OCI-LY3 (cell line): ENCODE measurements around the gene CACNA2D3.

Source experiments
- H2AFZ ChIP-seq: fragments of 200-600, 300-600 bp; shearing (Covaris generic); 2 replicates; pipeline ENCODE4 v1.6.0; 2014; ENCODE audit warnings: antibody characterized with exemption, low read depth, low read length
- H3K27ac ChIP-seq: fragments of 200-600, 300-600 bp; sonication (generic); 2 replicates; pipeline ENCODE4 v1.5.1; 2014; ENCODE audit warnings: mild to moderate bottlenecking, low read length, moderate library complexity, mixed read lengths
- H3K27me3 ChIP-seq: fragments of 200-600, 300-600 bp; sonication (generic); 2 replicates; pipeline ENCODE4 v1.6.1; 2014; ENCODE audit warnings: low read depth, low read length, mixed read lengths
- H3K36me3 ChIP-seq: fragments of 200-600, 300-600 bp; sonication (generic); replicated peaks from 2 replicates; pipeline ENCODE3; 2014; ENCODE audit warnings: low read depth, low read length, mixed read lengths
- H3K4me1 ChIP-seq: fragments of 300-600, 200-600 bp; sonication (generic); 2 replicates; pipeline ENCODE4 v1.6.1; 2014; ENCODE audit warnings: low read length, mixed read lengths
- H3K4me2 ChIP-seq: fragments of 200-600, 300-600 bp; sonication (generic); 2 replicates; pipeline ENCODE4 v1.6.1; 2014; ENCODE audit warnings: low read length, mixed read lengths
- H3K4me3 ChIP-seq: fragments of 300-600, 200-600 bp; sonication (generic); 2 replicates; pipeline ENCODE4 v1.5.1; 2014; ENCODE audit warnings: antibody characterized with exemption, mild to moderate bottlenecking, low read length, moderate library complexity
- H3K79me2 ChIP-seq: fragments of 300-600, 200-600 bp; shearing (Covaris generic); 2 replicates; pipeline ENCODE4 v1.6.1; 2014; ENCODE audit warnings: mild to moderate bottlenecking, low read length, mixed read lengths
- H3K9ac ChIP-seq: fragments of 300-600, 200-600 bp; shearing (Covaris generic); 2 replicates; pipeline ENCODE4 v1.6.0; 2014; ENCODE audit warnings: mild to moderate bottlenecking, low read length, moderate library complexity
- H3K9me3 ChIP-seq: fragments of 200-600, 300-600 bp; shearing (Covaris generic); 2 replicates; pipeline ENCODE4 v1.6.1; 2014; ENCODE audit warnings: low read length, mixed read lengths; ENCODE audit not compliant: insufficient read depth
- H4K20me1 ChIP-seq: fragments of 200-600, 300-600 bp; sonication (generic); 2 replicates; pipeline ENCODE4 v1.6.1; 2016; ENCODE audit warnings: low read length, mixed read lengths; ENCODE audit not compliant: insufficient read depth
- CTCF ChIP-seq: fragments of 200-600, 300-600 bp; sonication (generic); IDR thresholded peaks from 2 replicates; pipeline ENCODE4 v1.5.1; 2014; ENCODE audit warnings: antibody characterized with exemption, low read length, low read depth
- EZH2phosphoT487 ChIP-seq: fragments of 200-600 bp; shearing (Covaris generic); IDR thresholded peaks from 2 replicates; pipeline ENCODE4 v1.6.1; 2018; ENCODE audit warnings: antibody characterized with exemption, mixed run types, low read depth

The CACNA2D3 gene

GRCh38 chr3:54661151-54661550 lies 538.8 kb downstream of the CACNA2D3 start:
- Histone ChIP-seq H3K4me3 (no peak overlapping the region), H3K4me1 (no peaks in the 10 kb centered on the region), H2AFZ (no peak overlapping the region), H3K36me3 (no peaks in the 10 kb centered on the region), H3K27ac (no peak overlapping the region), H3K4me2 (no peak overlapping the region), H3K27me3 (0 out of 2 replicates have a peak, but pooled peaks cover 5% of the 10 kb centered on the region), H4K20me1 (no peaks in the 10 kb centered on the region), H3K9ac (no peak overlapping the region), H3K9me3 (no peaks in the 10 kb centered on the region), H3K79me2 (no peaks in the 10 kb centered on the region)
- no peak for TF ChIP-seq EZH2phosphoT487
- no peak for TF ChIP-seq CTCF

GRCh38 chr3:54663501-54664011 lies 541.2 kb downstream of the CACNA2D3 start:
- no peaks in the 10 kb centered on the region for H3K36me3 ChIP-seq
- H3K27ac ChIP-seq, result no peak overlapping the region
- no peaks in the 10 kb centered on the region for H3K79me2 ChIP-seq
- no peak overlapping the region for H3K4me3 ChIP-seq
- 0 out of 2 replicates have a peak, but pooled peaks cover 5% of the 10 kb centered on the region for H3K27me3 ChIP-seq
- no peak overlapping the region for H2AFZ ChIP-seq
- no peak overlapping the region for H3K9ac ChIP-seq
- H3K4me2 ChIP-seq, result no peak overlapping the region
- TF ChIP-seq CTCF (no peak), EZH2phosphoT487 (no peak)
- no peaks in the 10 kb centered on the region for H3K9me3 ChIP-seq
- no peaks in the 10 kb centered on the region for H4K20me1 ChIP-seq
- no peaks in the 10 kb centered on the region for H3K4me1 ChIP-seq

GRCh38 chr3:54665016-54665600 lies 542.8 kb downstream of the CACNA2D3 start:
- Histone ChIP-seq H3K9ac (no peak overlapping the region), H3K79me2 (no peaks in the 10 kb centered on the region), H3K4me3 (no peak overlapping the region), H3K4me2 (no peak overlapping the region), H3K27ac (no peak overlapping the region), H2AFZ (no peak overlapping the region), H3K9me3 (no peaks in the 10 kb centered on the region), H3K27me3 (0 out of 2 replicates have a peak, but pooled peaks cover 5% of the 10 kb centered on the region), H3K4me1 (no peaks in the 10 kb centered on the region), H3K36me3 (no peaks in the 10 kb centered on the region), H4K20me1 (no peaks in the 10 kb centered on the region)
- TF ChIP-seq EZH2phosphoT487 (no peak), CTCF (no peak)

- no peaks in the 10 kb centered on the region for H3K36me3 ChIP-seq
- H3K4me2 ChIP-seq, result no peak overlapping the region
Measured at GRCh38 chr3:54668236-54668635, 545.9 kb downstream of the CACNA2D3 start.

More at GRCh38 chr3:54668236-54668635, 545.9 kb downstream of the CACNA2D3 start:
- Histone ChIP-seq H3K4me3 (no peak overlapping the region), H2AFZ (no peak overlapping the region), H3K4me1 (no peaks in the 10 kb centered on the region), H3K79me2 (no peaks in the 10 kb centered on the region), H3K9ac (no peak overlapping the region), H3K27ac (no peak overlapping the region), H4K20me1 (no peaks in the 10 kb centered on the region), H3K9me3 (no peaks in the 10 kb centered on the region), H3K27me3 (no peaks in the 10 kb centered on the region)
- TF ChIP-seq EZH2phosphoT487 (no peak), CTCF (no peak)
